NOMO-1 treated with dmso at 0.1 percent for 144 hours (cell line): ENCODE measurements around the gene EHMT1.

ENCODE experiments used
- DNase-seq: peaks from one replicate; lab custom pipeline; 2025; ENCODE audit not compliant: unreplicated experiment; lab: John Stamatoyannopoulos, UW

EHMT1 gene

DNA sequence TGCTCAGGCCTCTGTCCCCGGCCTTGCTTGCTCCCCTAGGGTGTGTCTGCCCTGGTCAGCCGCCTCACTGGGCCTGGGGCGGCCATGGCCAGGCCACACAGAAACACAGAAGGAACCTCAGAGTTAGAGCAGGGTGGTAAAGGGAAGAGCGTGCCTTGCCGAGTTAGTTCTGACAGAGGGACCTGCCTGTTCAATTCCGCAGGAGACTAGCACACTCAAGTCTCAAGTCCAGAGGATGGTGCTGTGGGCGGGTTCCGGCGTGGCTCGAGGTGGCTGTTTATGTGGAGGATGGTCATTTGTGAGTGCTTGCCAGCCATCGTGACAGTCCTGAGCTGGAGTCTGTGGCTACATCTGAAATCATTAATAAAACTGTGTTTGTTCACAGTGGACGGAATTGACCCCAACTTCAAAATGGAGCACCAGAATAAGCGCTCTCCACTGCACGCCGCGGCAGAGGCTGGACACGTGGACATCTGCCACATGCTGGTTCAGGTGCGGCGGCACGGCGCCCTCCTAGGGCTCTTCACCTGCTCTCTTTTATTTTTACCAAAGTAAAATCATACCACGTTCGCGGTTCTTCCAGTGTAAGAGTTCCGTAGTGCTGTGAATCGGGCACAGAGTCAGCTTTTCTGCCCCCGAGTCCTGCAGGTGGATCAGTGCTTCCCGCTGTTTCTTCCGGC lies 163.2 kb downstream of the EHMT1 start:
- no peak for DNase-seq

DNA sequence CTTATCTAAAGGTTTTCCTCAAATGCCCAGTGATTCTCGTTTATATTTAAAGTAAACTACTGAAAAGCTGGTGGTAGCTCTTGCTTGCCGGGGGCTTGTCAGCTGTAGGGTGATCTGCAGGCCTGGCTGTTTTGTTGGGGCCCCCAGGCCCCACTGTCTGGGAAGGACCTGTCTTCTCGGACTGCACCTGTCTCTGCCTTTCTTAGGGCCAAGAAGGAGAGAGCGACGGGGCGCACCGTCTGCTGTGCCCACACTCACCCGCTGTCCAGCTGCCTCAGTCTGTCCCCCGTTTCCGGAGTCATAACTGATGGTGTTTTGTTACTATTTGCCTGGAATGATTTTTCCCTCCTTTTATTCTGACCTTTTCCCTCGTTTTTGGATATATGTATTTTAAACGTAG lies 164.7 kb downstream of the EHMT1 start:
- no peak for DNase-seq

DNA sequence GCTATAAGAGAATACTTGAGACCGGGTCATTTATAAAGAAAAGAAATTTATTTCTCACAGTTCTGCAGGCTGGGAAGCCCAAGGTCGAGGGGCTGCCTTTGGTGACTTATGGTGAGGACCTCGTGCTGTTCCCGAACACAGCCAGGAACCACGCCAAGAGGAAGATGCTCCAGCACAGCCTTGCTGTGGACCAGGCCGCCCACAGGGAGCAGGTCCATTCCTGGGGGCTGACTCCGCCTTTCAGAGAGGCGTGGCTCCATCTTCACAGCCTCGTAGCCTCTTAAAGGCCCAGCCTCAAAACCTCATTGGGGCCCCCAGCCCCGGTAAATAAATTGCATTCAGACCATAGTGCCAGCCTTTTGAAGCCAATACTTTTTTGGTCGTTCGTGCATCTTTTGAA lies 165.2 kb downstream of the EHMT1 start:
- DNase-seq: no peak

DNA sequence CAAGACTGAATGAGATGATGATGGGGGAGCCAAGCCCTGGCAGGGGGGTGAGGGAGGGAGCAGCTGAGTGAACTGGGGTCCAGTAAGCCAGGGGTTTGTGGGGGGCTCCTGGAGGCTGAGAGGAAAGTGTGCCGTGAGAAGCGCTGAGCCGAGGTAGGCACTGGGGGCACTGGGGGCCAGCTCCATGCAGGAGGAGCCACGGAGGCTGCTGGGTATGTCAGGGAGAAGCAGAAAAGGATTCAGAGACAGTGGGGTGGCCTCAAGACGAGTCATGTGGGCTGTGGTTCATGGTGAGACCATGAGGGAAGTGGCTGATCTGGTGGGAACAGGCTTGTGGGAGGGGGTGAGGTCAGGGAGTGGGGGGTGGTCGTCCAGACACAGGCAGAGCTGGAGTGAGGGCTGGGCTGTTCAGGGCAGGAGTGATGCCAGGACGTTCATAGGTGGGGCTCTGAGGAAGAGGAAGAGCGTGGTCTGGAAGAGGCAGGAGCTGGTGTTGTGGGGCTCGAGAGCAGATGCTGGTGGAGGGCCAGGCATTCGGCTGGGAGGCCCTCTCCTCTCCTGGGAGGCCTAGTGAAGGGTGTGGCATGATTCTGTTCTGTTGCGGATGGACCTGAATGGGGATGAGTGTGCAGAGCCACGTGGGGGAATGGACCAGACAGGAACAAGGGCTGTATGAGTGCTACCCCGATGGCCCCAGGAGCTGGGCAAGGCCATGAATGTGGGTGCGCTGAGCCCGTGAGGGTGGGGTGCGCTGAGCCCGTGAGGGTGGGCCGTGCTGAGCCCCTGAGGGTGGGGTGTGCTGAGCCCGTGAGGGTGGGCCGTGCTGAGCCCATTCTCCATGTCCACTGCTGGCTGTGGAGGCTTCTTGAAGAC lies 166.1 kb downstream of the EHMT1 start:
- DNase-seq: no peak

DNA sequence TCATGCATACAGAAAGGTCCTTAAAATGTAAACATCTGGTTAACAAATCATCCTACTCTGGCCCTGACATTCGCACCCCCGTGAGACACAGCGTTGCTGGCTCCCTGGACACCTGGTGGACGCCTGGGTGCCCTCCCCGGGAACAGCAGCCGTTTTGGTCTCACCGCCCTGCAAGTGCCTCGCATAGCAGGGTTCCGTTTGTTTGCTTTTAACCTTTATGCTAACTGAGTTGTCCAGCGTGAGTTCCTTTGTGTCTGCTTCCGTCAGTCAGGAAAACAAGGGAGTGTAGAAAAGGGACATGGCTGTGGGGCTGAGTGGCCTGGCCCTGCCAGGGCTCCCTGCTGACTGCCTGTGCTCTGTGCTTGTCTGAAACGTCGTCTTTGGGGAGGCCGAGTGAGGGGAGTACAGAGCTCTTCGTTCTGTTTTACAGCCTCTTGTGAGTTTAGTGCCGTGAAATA lies 166.9 kb downstream of the EHMT1 start:
- no peak for DNase-seq

DNA sequence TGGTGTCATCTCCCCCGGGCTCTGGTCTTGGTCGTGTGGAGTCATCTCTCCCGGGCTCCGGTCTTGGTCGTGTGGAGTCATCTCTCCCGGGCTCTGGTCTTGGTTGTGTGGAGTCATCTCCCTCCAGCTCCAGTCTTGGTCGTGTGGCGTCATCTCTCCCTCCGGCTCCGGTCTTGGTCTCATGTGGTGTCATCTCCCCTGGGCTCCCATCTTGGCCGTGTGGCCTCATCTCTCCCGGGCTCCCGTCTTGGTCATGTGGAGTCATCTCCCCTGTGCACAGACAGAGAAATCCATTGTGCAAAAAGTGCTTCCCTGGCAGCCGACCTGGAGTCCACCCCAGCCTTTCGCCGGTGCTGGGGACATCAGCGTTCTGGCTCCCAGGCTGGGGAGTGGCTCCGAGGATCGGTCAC lies 167.7 kb downstream of the EHMT1 start:
- DNase-seq: no peak

DNA sequence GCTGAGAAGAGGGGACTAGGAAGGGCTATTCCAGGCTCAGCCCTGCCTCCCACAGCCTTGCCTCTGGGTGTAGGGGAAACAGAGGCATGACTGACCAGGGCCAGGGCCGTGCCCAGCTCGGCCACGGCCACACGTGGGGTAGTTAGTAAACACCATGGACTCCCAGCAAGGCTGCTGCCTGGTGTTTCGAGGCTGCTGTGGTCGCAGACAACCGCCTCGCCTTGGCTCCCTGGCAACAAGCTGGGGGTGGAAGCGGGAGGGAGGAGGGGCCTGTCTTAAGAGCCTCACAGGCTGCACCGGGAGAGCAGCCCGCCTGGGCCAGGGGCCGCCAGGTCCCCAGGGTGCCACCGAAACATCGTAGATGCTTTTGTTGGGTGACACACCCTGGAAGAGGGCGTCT lies 168.6 kb downstream of the EHMT1 start:
- no peak for DNase-seq

DNA sequence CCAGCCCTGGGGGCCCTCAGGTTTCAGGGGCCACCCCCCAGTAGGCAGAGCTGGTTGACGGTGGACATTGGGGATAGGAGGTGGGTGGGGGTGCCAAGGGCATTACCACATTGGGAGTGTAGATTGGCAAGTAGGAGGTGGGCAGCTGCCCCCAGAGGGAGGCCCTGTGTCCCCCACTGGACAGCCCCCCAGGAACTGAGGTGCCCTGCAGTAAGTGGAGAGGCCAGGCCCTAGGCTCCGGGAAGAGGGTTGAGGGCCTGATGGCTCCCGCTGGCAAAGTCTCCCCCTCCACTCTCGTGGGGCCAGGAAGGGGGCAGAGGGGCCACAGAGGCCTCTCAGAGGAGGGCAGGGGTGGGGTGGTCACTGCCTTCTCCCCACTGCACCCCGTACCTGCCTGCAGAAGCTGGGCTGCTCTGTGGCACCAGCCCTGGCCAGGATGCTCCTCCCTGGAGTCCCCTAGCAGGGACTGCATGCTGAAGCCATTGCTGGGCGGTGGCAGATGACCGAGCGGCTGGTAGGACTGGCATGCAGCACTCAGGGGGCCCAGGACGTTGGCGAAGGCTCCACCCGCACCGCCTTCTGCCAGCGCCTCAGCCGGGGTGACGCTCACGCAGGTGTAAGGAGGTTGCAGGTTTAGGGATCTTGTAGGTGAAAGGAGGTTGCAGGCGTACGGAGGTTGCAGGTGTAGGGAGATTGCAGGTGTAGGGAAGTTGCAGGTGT lies 169.1 kb downstream of the EHMT1 start:
- no peak for DNase-seq

DNA sequence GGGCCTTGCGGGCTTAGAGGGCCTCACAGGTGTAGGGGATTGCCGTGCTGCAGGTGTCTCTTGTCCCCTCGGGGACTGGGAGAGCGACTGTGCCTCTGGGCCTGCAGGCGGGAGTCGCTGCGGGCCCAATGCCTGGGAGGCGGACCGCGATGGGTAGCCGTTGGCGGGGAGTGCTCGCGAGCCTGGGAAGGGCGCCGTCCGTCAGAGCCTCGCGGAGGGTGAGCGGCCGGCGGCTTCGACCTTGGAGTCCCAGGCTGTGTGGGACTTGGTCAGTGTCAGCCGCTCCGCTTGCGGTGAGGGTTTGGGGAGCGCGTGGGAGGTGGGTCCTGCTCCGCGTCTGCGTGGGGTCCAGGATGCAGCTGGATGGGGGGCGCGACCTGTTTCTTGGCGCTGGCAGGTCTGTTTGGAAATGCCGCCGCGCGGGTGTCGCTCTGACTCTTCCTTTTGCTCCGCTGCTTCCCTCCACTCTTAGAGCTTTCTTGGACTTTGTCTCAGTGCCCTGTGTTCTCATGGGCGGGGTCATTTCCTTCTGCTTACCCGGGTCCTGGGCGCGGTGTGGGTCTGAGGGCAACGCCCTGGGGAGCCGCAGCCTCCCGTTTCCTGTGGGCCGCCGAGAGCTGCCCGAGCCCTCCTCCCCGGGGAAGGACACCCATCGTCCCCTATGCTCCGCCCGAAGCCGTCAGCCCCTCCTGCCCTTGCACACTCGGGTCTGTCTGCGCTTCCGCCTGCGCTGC lies 169.9 kb downstream of the EHMT1 start:
- no peak for DNase-seq

DNA sequence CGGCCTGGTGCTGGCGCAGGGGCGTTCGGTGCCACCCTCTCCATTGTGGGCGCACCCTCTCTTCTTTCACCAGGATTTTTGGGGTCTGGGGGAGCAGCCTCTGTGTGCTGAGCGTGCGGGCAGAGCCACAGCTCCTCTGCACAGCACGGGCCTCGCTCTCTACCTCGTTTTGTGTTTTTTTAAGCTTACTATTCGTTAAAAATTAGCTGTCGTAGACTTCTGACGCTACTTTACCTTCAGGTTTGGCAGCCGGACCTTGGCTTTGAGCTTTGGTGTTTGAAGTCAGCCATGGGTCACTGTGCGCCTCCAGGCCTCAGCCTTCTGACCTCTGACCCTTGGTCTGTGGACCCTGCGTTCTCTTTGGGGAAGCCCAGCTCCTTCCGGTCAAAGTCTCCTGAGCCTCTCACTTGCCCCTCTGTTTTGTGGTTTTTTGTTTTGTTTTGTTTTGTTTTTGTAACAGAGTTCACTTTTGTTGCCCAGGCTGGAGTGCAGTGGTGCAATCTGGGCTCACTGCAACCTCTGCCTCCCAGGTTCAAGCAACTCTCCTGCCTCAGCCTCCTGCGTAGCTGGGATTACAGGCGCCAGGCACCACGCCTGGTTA lies 170.6 kb downstream of the EHMT1 start:
- no peak for DNase-seq

DNA sequence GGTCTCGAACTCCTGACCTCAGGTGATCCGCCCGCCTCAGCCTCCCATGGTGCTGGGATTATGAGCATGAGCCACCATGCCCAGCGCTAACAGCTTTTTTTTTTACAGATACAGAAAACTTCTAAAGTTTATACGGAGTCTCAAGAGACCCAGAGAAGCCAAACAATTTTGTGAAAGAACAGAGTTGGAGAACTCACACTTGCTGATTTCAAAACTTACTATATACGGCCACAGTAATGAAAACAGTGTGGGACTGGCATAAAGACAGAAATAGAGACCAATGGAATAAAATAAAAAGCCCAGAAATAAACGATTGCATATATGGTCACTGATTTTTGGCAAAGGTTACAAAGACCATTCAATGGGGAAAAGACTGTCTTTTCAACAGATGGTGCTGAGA lies 173.1 kb downstream of the EHMT1 start:
- DNase-seq: no peak

DNA sequence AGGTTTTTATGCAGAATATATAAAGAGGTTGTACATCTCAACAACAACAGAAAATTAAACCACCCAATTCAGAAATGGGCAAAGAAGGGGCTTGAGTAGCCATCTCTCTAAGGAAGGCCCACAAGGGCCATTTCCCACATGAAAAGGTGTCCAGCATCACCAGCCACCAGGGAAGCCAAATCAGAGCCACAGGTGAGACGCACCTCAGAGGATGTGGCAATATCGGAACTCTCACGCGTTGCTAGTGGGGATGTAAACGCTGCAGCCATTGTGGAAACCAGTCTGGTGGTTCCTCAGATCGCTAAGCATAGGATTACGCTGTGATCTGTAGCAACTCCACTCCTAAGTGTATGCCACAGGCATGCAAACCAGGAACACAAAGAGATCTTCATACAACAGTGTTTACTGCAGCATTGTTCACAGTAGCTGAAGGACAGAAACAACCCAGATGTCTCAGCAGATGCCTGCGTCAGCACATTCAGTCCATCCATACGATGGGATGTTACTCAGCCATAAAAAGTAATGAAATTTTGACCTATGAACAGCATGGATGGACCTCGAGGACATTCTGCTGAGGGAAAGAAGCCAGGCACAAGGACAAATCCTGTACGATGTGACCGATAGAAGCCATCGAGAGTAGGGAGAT lies 174.5 kb downstream of the EHMT1 start:
- DNase-seq: no peak

DNA sequence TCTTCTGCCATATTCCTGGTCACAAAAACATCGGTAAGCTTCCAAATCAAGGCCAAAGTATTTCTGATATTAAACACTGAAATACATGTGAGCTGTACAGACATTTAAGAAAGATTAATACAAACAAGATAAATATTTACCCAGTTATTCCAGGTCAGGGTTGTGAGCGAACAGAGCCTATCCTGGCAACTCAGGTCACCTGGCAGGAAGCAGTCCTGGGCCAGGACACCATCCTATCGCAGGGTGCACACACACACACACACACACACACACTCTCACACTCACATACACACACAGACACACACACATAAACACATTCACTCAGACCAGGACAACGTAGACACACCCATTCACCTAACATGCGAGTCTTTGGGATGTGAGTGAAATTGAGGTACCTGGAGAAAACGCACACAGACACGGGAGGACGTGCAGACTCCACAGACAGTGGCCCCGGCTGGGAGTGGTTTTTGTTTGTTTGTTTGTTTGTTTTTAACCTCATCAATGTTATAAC lies 176.4 kb downstream of the EHMT1 start:
- DNase-seq: no peak

DNA sequence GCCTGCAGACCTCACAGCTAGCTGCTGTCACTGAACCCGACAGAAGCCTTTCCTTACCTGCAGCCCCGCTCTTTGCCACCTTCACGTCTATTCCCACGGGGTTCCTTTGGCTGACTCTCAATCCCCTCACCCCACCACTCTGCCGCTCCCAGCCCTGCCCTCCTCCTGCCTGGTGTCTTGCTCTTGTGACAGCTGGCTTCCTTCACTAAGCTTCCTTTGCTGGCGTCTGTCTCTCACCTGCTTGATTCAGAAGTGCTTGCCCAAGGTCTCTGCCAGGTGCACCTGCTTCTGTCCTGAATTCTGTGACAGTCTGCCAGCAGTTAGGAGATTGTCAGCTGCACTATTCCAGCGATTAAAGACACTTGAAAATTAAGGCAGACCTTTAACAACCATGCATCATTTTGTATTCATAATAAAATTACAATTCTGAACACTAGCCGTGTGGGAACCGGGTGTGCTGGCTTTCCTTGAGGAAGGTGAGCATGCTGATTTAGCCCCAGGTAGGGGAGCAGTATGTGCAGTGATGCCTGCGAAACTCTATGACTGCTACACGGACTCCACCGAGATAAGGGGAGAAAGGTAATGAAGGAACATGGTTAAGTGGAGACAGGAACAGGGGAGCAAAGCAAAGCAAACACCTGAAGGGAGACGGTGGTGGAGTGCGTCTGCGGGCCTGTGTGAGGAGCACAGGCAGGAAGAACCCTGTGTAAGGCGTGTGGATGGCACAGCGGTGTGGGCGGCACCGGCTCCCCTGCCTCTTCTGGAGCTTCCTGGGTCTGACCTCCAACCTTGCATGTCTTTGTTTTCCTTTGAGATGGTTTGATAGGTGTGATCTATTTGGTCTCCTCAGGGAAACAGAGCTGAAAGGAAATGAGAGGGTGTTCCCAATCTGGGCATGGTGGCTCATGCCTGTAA lies 178.7 kb downstream of the EHMT1 start:
- DNase-seq: no peak

DNA sequence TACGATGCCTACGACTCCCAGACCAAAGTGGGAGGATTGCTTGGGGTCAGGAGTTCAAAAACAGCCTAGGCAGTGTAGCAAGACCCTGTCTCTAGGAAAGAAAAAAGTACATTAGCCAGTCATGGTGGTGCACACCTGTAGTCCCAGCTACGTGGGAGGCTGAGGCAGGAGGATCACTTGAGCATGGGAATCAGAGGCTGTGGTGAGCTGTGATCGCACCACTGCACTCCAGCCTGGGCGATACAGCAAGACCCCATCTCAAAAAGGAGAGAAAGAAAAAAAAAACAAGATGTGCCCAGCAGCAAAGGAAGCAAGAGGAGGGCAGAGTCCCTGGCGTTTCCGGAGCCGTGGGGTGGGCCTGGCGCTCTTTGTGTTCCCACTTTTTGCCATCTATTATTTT lies 179.3 kb downstream of the EHMT1 start:
- no peak for DNase-seq

DNA sequence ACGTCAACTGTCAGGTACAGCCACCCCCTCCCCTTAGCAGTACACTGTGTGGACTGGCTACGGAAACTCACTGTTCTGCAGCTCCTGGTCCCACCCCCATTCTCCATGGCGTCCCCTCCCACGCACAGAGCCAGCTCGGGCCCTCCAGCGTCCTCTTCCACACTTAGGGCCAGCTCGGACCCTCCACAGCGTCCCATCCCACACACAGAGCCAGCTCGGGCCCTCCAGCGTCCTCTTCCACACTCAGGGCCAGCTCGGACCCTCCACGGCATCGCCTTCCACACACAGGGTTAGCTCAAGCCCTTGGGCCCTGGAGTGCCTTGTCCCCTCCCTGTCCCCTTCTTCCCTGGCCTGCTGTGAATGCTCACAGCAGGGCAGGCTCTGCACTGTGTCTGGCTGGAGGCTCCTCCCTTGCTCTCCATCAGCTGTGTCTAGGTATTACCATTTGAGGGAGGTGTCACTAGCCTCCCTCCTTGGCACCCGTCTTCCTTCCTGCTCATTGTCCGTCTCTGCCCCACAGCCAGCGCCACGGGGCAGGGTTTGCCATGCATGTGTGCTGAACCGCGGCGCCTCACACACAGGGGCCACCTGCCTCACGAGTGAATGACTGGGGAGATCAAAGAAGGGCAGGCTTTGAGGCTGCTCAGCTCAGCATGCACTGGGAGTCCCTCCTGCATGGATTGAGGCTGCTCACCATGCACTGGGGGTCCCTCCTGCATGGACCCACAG lies 180.3 kb downstream of the EHMT1 start:
- DNase-seq: no peak

DNA sequence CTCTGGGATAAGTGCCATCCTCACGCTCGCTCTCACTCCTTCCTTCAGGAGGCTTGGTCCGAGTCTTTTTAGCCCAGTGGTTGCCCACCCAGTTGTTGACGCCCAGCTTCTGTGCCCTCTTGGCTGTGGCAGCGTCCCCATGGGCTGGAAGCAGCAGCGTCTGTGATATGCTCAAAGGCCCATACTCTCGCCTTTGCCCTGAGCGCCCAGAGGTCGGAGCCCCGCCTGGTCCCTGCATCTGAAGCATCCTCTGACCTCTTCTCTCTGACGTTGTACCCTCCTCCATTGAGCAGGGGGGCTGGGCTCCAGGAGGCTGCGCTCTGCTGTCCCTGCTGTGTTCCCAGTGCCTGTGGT lies 180.8 kb downstream of the EHMT1 start:
- no peak for DNase-seq
